C1 segment of cervical spinal cord (tissue), 14 donors: Measurements from ENCODE around the gene WDR90.
A peak's percentile ranks its signal among the peaks of the same experiment; 100 is the strongest.

Experiments
- DNase-seq, 14 donors: peaks; one replicate each; lab custom pipeline; 2025; lab: John Stamatoyannopoulos, UW

Gene WDR90

GRCh38 chr16:674968-675883 is 26.1 kb downstream of the WDR90 start, which contains the start of gene RHBDL1:
RHBDL1 (plus strand) TSS chr16:675671; CDS start chr16:675791, 120 bp downstream.
- DNase-seq: peak in 5 of 14 donors; percentile 11 to 39 (median 32)

- DNase-seq: peak in 1 of 14 donors; percentile 33
Observed at GRCh38 chr16:675884-676564, 26.9 kb downstream of the WDR90 start.

GRCh38 chr16:676565-676902 is 27.4 kb downstream of the WDR90 start:
- DNase-seq: no peak

- no peak for DNase-seq
Observed at GRCh38 chr16:676913-677312, 27.7 kb downstream of the WDR90 start.

- DNase-seq: no peak
Observed at GRCh38 chr16:677316-678190, 28.4 kb downstream of the WDR90 start.

GRCh38 chr16:678209-678857 is 29.2 kb downstream of the WDR90 start:
- peak in 1 of 14 donors; percentile 66 for DNase-seq

GRCh38 chr16:678858-679813 is 30.0 kb downstream of the WDR90 start:
- peak in 7 of 14 donors; percentile 41 to 82 (median 71) for DNase-seq

GRCh38 chr16:679814-680624 is 30.9 kb downstream of the WDR90 start, which contains the start of gene STUB1:
STUB1 (plus strand) TSS chr16:680410; CDS start chr16:680526, 116 bp downstream.
- peak in 13 of 14 donors; percentile 47 to 91 (median 83) for DNase-seq

- no peak for DNase-seq
Observed at GRCh38 chr16:680625-680945, 31.4 kb downstream of the WDR90 start.

GRCh38 chr16:680967-681745 is 32.0 kb downstream of the WDR90 start:
- peak in 1 of 14 donors; percentile 40 for DNase-seq

GRCh38 chr16:681746-682427 is 32.7 kb downstream of the WDR90 start:
- no peak for DNase-seq

- DNase-seq: no peak
Observed at GRCh38 chr16:682493-683395, 33.6 kb downstream of the WDR90 start.

- no peak for DNase-seq
Observed at GRCh38 chr16:683396-684070, 34.4 kb downstream of the WDR90 start.

GRCh38 chr16:684071-684794 is 35.1 kb downstream of the WDR90 start, which contains the start of gene JMJD8:
JMJD8 (minus strand) TSS chr16:684334; CDS start chr16:684319, 15 bp downstream.
- DNase-seq: peak; percentile 48 to 98 (median 90)
